Measurements from ENCODE around the gene GLYR1.

- TF ChIP-seq, protein P1, sequence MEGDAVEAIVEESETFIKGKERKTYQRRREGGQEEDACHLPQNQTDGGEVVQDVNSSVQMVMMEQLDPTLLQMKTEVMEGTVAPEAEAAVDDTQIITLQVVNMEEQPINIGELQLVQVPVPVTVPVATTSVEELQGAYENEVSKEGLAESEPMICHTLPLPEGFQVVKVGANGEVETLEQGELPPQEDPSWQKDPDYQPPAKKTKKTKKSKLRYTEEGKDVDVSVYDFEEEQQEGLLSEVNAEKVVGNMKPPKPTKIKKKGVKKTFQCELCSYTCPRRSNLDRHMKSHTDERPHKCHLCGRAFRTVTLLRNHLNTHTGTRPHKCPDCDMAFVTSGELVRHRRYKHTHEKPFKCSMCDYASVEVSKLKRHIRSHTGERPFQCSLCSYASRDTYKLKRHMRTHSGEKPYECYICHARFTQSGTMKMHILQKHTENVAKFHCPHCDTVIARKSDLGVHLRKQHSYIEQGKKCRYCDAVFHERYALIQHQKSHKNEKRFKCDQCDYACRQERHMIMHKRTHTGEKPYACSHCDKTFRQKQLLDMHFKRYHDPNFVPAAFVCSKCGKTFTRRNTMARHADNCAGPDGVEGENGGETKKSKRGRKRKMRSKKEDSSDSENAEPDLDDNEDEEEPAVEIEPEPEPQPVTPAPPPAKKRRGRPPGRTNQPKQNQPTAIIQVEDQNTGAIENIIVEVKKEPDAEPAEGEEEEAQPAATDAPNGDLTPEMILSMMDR (IDR thresholded peaks at IDR 0.05; ENCODE audit: poor library complexity, severe bottlenecking) = no peak
- TF ChIP-seq RAD21 (conservative IDR thresholded peaks at IDR 0.05) (no peak), EP300 (conservative IDR thresholded peaks at IDR 0.05; ENCODE audit: poor library complexity, severe bottlenecking) (no peak), MXI1 (conservative IDR thresholded peaks at IDR 0.05; ENCODE audit: poor library complexity, severe bottlenecking) (no peak), EZH2 (IDR thresholded peaks at IDR 0.05; ENCODE audit: borderline replicate concordance, insufficient read depth, low read length, poor library complexity, severe bottlenecking) (no peak), TAF1 (IDR thresholded peaks at IDR 0.05; ENCODE audit: low read depth) (no peak), SMC3 (conservative IDR thresholded peaks at IDR 0.05; ENCODE audit: poor library complexity) (no peak), POLR2AphosphoS5 (IDR thresholded peaks at IDR 0.05) (no peak)
- TF ChIP-seq, protein P2, sequence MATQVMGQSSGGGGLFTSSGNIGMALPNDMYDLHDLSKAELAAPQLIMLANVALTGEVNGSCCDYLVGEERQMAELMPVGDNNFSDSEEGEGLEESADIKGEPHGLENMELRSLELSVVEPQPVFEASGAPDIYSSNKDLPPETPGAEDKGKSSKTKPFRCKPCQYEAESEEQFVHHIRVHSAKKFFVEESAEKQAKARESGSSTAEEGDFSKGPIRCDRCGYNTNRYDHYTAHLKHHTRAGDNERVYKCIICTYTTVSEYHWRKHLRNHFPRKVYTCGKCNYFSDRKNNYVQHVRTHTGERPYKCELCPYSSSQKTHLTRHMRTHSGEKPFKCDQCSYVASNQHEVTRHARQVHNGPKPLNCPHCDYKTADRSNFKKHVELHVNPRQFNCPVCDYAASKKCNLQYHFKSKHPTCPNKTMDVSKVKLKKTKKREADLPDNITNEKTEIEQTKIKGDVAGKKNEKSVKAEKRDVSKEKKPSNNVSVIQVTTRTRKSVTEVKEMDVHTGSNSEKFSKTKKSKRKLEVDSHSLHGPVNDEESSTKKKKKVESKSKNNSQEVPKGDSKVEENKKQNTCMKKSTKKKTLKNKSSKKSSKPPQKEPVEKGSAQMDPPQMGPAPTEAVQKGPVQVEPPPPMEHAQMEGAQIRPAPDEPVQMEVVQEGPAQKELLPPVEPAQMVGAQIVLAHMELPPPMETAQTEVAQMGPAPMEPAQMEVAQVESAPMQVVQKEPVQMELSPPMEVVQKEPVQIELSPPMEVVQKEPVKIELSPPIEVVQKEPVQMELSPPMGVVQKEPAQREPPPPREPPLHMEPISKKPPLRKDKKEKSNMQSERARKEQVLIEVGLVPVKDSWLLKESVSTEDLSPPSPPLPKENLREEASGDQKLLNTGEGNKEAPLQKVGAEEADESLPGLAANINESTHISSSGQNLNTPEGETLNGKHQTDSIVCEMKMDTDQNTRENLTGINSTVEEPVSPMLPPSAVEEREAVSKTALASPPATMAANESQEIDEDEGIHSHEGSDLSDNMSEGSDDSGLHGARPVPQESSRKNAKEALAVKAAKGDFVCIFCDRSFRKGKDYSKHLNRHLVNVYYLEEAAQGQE (IDR thresholded peaks at IDR 0.05; ENCODE audit: borderline replicate concordance) = no peak
Observed at GRCh38 chr16:4778050-4778392, 69.1 kb downstream of the GLYR1 start.

Data from neural cell (in vitro differentiated cells).